Panc1 (cell line): ENCODE results near the gene AK2.
"Not testable (repeated sequence)": the region's sequence is repeated elsewhere in the genome, so short reads cannot be mapped to it uniquely, and the experiment has no call there.

ENCODE experiments used
- CTCF ChIP-seq: fragments of 450-650 bp; IDR thresholded peaks from 2 replicates; pipeline ENCODE4 v1.5.1; 2017; ENCODE audit warnings: mild to moderate bottlenecking
- POLR2AphosphoS5 ChIP-seq: IDR thresholded peaks from 2 replicates; pipeline ENCODE4 v1.6.1; 2012; ENCODE audit warnings: mild to moderate bottlenecking, low read depth, low read length, moderate library complexity
- REST ChIP-seq, 2 experiments: IDR thresholded peaks; 2 replicates each; pipeline ENCODE4 v1.6.1; 2011 to 2012; ENCODE audit warnings: low read depth in 2 of 2, control low read depth in 1 of 2, low read length in 1 of 2, mild to moderate bottlenecking in 1 of 2, moderate library complexity in 1 of 2; ENCODE audit not compliant: insufficient read depth in 1 of 2
- SIN3A ChIP-seq: IDR thresholded peaks from 2 replicates; pipeline ENCODE4 v1.6.1; 2012; ENCODE audit warnings: low read depth, mild to moderate bottlenecking, low read length, moderate library complexity, borderline replicate concordance; ENCODE audit not compliant: insufficient read depth
- TCF7L2 ChIP-seq: IDR thresholded peaks from 2 replicates; pipeline ENCODE4 v1.6.1; 2011; ENCODE audit warnings: mild to moderate bottlenecking, low read depth, low read length, inconsistent platforms

- not testable (repeated sequence) for TF ChIP-seq CTCF; TCF7L2; POLR2AphosphoS5; REST (IDR thresholded peaks at IDR 0.05; ENCODE audit: insufficient read depth in 1 of 2, low read depth in 2 of 2, low read length in 1 of 2); SIN3A
Measured at GRCh38 chr1:33046234-33046633, 9.6 kb upstream of the AK2 start.
